PC-9 (cell line): ENCODE measurements around the gene CRYBA1. TPM values are rescaled to one million over a fixed set of nuclear protein-coding genes. Genes with fewer than 3 reads are reported as not detected.

ENCODE experiments used
- BruUV-seq: library from RNA; stranded (reverse); fragments of 400-500 nt; replicated peaks from 2 replicates; lab custom pipeline; 2021; lab: Mats Ljungman, UMichigan
- CTCF ChIA-PET: fragments of 300-600 bp; sonication (Branson Sonifier 250); formaldehyde crosslinking; loops from one replicate; lab custom pipeline; 2022; ENCODE audit warnings: antibody characterized with exemption; lab: Charles Lee
- POLR2A ChIA-PET: fragments of 300-600 bp; sonication (Branson Sonifier 250); formaldehyde crosslinking; loops from one replicate; lab custom pipeline; 2022; ENCODE audit warnings: antibody characterized with exemption; ENCODE audit not compliant: unreplicated experiment; lab: Charles Lee
- DNase-seq, 2 experiments: peaks; one replicate each; pipeline versions ENCODE4 v3.0.0 to v3.0.0-alpha.2; 2015 to 2022; ENCODE audit warnings: mixed read lengths in 1 of 2
- H2AFZ ChIP-seq: fragments of 200-600 bp; sonication (generic); 2 replicates; pipeline ENCODE4 v1.8.1; 2017; ENCODE audit warnings: antibody characterized with exemption
- H3F3A ChIP-seq: fragments of 200-600 bp; sonication (generic); 2 replicates; pipeline ENCODE4 v1.8.1; 2017; ENCODE audit warnings: antibody characterized with exemption, mild to moderate bottlenecking, low read depth; ENCODE audit not compliant: insufficient read depth
- H3K27ac ChIP-seq: fragments of 200-600 bp; sonication (generic); 2 replicates; pipeline ENCODE4 v1.6.1; 2016; ENCODE audit warnings: mixed run types
- H3K27me3 ChIP-seq: fragments of 200-600 bp; sonication (generic); 2 replicates; pipeline ENCODE4 v1.6.1; 2016; ENCODE audit warnings: low read depth, mixed run types; ENCODE audit not compliant: insufficient read depth
- H3K36me3 ChIP-seq: fragments of 200-600 bp; sonication (generic); 2 replicates; pipeline ENCODE4 v1.6.1; 2016; ENCODE audit warnings: low read depth, mixed run types
- H3K4me1 ChIP-seq: fragments of 200-600 bp; sonication (generic); replicated peaks from 2 replicates; pipeline ENCODE4 v1.6.1; 2016; ENCODE audit warnings: mixed run types; ENCODE audit not compliant: insufficient read depth
- H3K4me2 ChIP-seq: fragments of 200-600 bp; sonication (generic); 2 replicates; pipeline ENCODE4 v1.6.1; 2017; ENCODE audit warnings: mixed run types
- H3K4me3 ChIP-seq: fragments of 200-600 bp; sonication (generic); 2 replicates; pipeline ENCODE4 v1.6.1; 2016; ENCODE audit warnings: mixed run types
- H3K79me2 ChIP-seq: fragments of 200-600 bp; sonication (generic); 2 replicates; pipeline ENCODE4 v1.6.1; 2017; ENCODE audit warnings: low read depth, mixed run types
- H3K9me2 ChIP-seq: fragments of 200-600 bp; sonication (generic); 2 replicates; pipeline ENCODE4 v1.8.1; 2017; ENCODE audit warnings: mild to moderate bottlenecking; ENCODE audit not compliant: insufficient read depth
- H3K9me3 ChIP-seq: fragments of 200-600 bp; sonication (generic); 2 replicates; pipeline ENCODE4 v1.8.1; 2016; ENCODE audit warnings: low read depth; ENCODE audit not compliant: insufficient read depth
- H4K20me1 ChIP-seq: fragments of 200-600 bp; sonication (generic); 2 replicates; pipeline ENCODE4 v1.8.1; 2017; ENCODE audit not compliant: insufficient read depth
- EZH2 ChIP-seq: fragments of 200-600 bp; sonication (generic); IDR thresholded peaks from 2 replicates; pipeline ENCODE4 v1.8.0; 2017; ENCODE audit warnings: antibody characterized with exemption, low read depth
- intact Hi-C: fragments of 100-400 bp; cut with micrococcal nuclease; formaldehyde crosslinking; loops from one replicate; pipeline ENCODE4 v1.10.0; 2022; ENCODE audit not compliant: unreplicated experiment
- total RNA-seq: library from RNA; stranded (reverse); gene quantifications from 2 replicates; pipeline ENCODE4 v1.2.3, GENCODE V29; 2021
- TF ChIP-seq, protein P1 (sequence below): fragments of 200-600 bp; sonication (generic); conservative IDR thresholded peaks from 2 replicates; pipeline ENCODE4 v1.6.1; 2017; ENCODE audit warnings: mixed run types, antibody characterized with exemption, mild to moderate bottlenecking, moderate library complexity

Gene CRYBA1
- total RNA-seq, 1 experiment from 2014 or later = not detected

DNA sequence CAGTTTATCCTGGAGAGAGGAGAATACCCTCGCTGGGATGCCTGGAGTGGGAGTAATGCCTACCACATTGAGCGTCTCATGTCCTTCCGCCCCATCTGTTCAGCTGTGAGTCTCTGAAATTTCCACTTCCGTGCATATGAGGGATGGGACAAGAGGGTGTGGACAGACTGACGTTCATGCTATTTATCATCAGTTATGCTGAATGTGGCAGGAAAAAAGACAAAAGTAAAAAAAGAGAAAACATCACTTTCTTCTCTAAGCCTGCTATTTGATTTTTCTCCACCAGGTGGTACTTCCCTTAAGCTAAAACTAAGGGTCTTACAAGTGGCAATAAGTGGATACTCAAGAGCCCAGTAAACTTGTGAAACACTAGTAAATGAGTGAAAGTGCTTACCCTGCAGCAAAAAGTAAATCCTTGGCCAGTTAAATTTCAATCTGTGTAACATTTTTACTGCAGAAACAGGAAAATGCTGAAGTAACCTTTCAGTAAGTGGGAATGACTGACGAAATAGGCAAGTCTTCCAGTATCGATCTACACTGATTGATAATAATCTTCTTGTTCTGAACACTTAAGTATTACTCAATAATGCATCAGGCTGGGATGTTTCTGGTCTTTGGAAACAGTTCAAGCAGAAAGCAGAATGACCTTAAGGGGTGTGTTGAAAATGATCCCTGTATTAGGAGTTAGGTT lies 5.6 kb downstream of the CRYBA1 start:
- TF ChIP-seq EZH2 = no peak
- TF ChIP-seq, protein P1, sequence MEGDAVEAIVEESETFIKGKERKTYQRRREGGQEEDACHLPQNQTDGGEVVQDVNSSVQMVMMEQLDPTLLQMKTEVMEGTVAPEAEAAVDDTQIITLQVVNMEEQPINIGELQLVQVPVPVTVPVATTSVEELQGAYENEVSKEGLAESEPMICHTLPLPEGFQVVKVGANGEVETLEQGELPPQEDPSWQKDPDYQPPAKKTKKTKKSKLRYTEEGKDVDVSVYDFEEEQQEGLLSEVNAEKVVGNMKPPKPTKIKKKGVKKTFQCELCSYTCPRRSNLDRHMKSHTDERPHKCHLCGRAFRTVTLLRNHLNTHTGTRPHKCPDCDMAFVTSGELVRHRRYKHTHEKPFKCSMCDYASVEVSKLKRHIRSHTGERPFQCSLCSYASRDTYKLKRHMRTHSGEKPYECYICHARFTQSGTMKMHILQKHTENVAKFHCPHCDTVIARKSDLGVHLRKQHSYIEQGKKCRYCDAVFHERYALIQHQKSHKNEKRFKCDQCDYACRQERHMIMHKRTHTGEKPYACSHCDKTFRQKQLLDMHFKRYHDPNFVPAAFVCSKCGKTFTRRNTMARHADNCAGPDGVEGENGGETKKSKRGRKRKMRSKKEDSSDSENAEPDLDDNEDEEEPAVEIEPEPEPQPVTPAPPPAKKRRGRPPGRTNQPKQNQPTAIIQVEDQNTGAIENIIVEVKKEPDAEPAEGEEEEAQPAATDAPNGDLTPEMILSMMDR = peak; percentile 59; the same call in 1 of the 2 replicates
- Histone ChIP-seq H3K27ac (no peak overlapping the region), H3K36me3 (no peaks in the 10 kb centered on the region), H3K27me3 (no peaks in the 10 kb centered on the region), H3K9me3 (no peaks in the 10 kb centered on the region), H3K4me3 (no peak overlapping the region), H2AFZ (no peak overlapping the region), H4K20me1 (peaks cover 2% of the 10 kb centered on the region; the same call in 1 of the 2 replicates), H3K4me2 (no peak overlapping the region), H3K79me2 (no peaks in the 10 kb centered on the region), H3K9me2 (no peaks in the 10 kb centered on the region), H3F3A (peaks cover 59% of the 10 kb centered on the region; the same call in 1 of the 2 replicates), H3K4me1 (peaks cover 15% of the 10 kb centered on the region)
- CTCF ChIA-PET = no interaction called here
- POLR2A ChIA-PET = no interaction called here
- BruUV-seq = no TSS peak
- no peak for DNase-seq
- intact Hi-C loops = no loop called here

DNA sequence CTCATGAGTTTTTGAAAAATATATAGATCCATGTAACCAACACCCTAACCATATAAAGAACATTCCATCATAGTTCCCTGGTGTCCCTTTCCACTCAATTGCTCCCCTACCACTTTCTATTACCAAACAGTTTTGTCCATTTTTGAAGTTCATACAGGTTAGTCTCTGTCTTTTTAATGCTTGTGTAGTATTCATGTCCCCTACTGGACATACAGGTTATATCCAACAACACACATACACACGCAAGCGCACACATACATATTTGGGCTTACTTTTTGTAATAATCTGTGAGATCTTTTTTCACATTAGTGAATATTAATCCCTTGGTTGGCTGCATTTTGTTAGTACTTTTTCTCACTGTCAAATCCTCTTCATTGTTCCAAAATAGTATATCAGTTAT lies 6.4 kb downstream of the CRYBA1 start:
- H3K4me2 ChIP-seq = no peak overlapping the region
- intact Hi-C loops = no loop called here
- peaks cover 67% of the 10 kb centered on the region; the same call in 1 of the 2 replicates for H3F3A ChIP-seq
- no peak for DNase-seq
- H3K27me3 ChIP-seq = no peaks in the 10 kb centered on the region
- no peak overlapping the region for H3K27ac ChIP-seq
- TF ChIP-seq EZH2 = no peak
- TF ChIP-seq, protein P1 = no peak
- CTCF ChIA-PET = no interaction called here
- POLR2A ChIA-PET = no interaction called here
- no peak overlapping the region for H2AFZ ChIP-seq
- no TSS peak for BruUV-seq
- no peak overlapping the region for H3K4me3 ChIP-seq
- H3K4me1 ChIP-seq = peaks cover 15% of the 10 kb centered on the region
- no peaks in the 10 kb centered on the region for H3K9me2 ChIP-seq
- H3K79me2 ChIP-seq = no peaks in the 10 kb centered on the region
- peaks cover 10% of the 10 kb centered on the region; the same call in 1 of the 2 replicates for H4K20me1 ChIP-seq
- H3K36me3 ChIP-seq = no peaks in the 10 kb centered on the region
- no peaks in the 10 kb centered on the region for H3K9me3 ChIP-seq

DNA sequence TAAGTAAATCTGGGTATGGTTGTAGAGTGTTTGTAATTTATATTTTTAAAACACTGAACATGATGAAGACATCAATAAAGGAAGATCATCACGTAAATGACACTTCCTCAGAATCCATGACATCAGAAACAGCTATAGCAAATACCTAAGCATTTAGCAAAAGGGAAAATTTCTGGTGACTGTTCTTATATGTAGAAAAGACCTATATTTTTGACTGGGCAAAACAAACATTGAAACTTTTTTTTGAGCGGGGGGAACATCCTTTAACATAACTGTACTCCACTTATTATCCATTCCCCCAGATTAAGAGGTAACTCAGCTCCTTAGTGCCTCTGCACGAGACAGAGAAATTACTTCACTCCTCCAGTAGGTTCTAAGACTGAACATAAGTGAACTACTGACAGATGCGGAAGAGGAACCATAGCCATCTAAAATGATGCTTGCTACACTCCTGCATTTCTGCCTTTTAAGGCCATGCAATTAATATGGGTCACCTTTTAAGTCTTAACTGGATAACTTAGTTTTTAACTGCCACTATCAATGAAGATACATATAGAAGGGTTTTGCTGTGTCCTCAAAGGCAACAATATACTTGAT lies 9.4 kb downstream of the CRYBA1 start:
- Histone ChIP-seq H3K27ac (peak overlapping the region; percentile 17), H3K36me3 (peaks cover 15% of the 10 kb centered on the region), H3K4me3 (no peak overlapping the region), H3K4me2 (no peak overlapping the region), H2AFZ (no peak overlapping the region), H3K27me3 (no peaks in the 10 kb centered on the region), H4K20me1 (peaks cover 20% of the 10 kb centered on the region; the same call in 1 of the 2 replicates), H3K9me3 (no peaks in the 10 kb centered on the region), H3F3A (peaks cover 90% of the 10 kb centered on the region), H3K79me2 (no peaks in the 10 kb centered on the region), H3K9me2 (no peaks in the 10 kb centered on the region), H3K4me1 (peaks cover 11% of the 10 kb centered on the region)
- CTCF ChIA-PET = interaction anchor here (0.6 to 0.7 kb wide), 2 partner anchors 125 to 259 kb away, joined by 3 to 5 read pairs; no protein-coding TSS in a partner anchor
- TF ChIP-seq, protein P1 = no peak
- TF ChIP-seq EZH2 = no peak
- intact Hi-C loops = no loop called here
- no peak for DNase-seq
- BruUV-seq = no TSS peak
- POLR2A ChIA-PET = interaction anchor here (0.6 kb wide), 2 partner anchors 38 to 132 kb away, joined by 3 to 5 read pairs; no protein-coding TSS in a partner anchor
